Uterus (tissue), 2 donors: ENCODE measurements around the gene AMPD2.

Source experiments
- POLR2A ChIP-seq, 2 donors: fragments of 450-650 bp; IDR thresholded peaks; one replicate each; pipeline ENCODE4 v1.6.1; 2016; ENCODE audit warnings: antibody characterized with exemption in 2 of 2, mild to moderate bottlenecking in 1 of 2, moderate library complexity in 1 of 2
- TF ChIP-seq, protein P1 (sequence below), 4 experiments: fragments of 200-600 bp in 2 of 4; fragments of 450-650 bp in 2 of 4; sonication (generic) in 2 of 4; IDR thresholded peaks; one replicate each; pipeline ENCODE4 v1.5.1; 2016 to 2019; ENCODE audit warnings: antibody characterized with exemption in 4 of 4, mild to moderate bottlenecking in 2 of 4, moderate library complexity in 1 of 4

DNA sequence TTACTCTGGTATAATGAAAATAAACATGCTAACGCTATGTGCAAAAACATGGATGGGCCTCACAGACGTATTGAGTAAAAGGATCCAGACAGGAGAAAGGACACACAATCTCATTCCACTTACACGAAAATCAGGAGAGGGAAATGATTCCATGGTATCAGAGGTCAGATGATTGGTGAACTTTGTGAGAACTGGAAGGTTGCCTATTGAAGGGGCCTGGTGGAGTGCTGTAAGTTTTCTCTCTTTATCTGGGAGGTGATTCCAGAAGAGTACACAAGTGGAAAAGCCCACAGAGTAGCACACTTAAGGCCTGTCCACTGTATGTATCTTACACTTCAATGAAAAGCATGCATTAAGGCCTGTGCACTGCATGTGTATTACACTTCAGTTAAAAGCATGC lies 57.8 kb downstream of the AMPD2 start:
- TF ChIP-seq, protein P1, sequence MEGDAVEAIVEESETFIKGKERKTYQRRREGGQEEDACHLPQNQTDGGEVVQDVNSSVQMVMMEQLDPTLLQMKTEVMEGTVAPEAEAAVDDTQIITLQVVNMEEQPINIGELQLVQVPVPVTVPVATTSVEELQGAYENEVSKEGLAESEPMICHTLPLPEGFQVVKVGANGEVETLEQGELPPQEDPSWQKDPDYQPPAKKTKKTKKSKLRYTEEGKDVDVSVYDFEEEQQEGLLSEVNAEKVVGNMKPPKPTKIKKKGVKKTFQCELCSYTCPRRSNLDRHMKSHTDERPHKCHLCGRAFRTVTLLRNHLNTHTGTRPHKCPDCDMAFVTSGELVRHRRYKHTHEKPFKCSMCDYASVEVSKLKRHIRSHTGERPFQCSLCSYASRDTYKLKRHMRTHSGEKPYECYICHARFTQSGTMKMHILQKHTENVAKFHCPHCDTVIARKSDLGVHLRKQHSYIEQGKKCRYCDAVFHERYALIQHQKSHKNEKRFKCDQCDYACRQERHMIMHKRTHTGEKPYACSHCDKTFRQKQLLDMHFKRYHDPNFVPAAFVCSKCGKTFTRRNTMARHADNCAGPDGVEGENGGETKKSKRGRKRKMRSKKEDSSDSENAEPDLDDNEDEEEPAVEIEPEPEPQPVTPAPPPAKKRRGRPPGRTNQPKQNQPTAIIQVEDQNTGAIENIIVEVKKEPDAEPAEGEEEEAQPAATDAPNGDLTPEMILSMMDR (IDR thresholded peaks at IDR 0.05), result no peak
- no peak for TF ChIP-seq POLR2A (IDR thresholded peaks at IDR 0.05)
